ENCODE data around the gene TCEANC2. TPM values are rescaled to one million over a fixed set of nuclear protein-coding genes. Genes with fewer than 3 reads are reported as not detected.

TCEANC2 gene
- total and polyA plus RNA-seq, 4 experiments from 2014 or later: 3.5 to 13.1 (median 9.6) TPM

DNA sequence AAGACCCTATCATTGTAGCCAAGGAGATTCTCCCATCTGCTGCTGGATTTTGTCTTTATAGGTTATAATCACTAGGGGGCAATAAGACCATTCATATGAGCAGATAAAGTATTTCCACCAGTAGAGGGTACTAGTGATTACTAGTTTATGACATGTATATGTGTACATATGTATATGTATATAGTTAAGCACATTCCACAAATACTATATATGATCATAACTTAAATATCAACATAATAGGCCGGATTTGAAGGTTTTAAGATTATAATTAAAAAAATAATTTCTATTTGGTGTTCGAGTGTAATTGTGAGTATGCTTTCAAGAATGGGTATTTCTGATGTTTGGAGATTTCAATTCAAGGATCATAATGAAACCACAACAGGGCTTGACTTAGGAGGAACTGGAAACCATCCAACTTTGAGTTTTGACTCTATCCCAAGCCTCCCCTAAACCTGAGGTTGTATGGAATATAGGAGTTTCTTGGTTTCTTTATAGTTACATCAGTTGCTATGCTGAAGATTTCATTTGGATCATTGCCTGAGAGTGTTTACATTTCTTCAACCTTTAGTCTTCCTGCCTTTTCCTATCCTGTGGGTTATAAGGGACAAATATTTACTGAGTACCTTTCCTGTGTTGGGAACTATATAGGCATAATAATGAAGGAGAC is 16.9 kb downstream of the TCEANC2 start:
- Mint-ChIP-seq H3K27ac (peak overlapping the region in 1 of 7 donors; percentile 2), H3K4me3 (peak overlapping the region in 1 of 8 donors; percentile 0), H3K4me1 (peaks cover 0 to 2% (median 0%) of the 10 kb centered on the region in 4 donors), H3K36me3 (peaks cover 4 to 11% of the 10 kb centered on the region in 2 donors), H3K9me3 (no peaks in the 10 kb centered on the region), H3K27me3 (no peaks in the 10 kb centered on the region)
- H3K4me3 ChIP-seq (ENCODE audit: low read length in 2 of 2): no peak overlapping the region
- H3K36me3 ChIP-seq (ENCODE audit: insufficient read depth, low read length): no peaks in the 10 kb centered on the region
- no peaks in the 10 kb centered on the region for H3K27me3 ChIP-seq (ENCODE audit: insufficient read depth, low read length)
- no peaks in the 10 kb centered on the region for H3K9me3 ChIP-seq (ENCODE audit: control insufficient read depth in 1 of 2, low read length in 2 of 2)
- ChIA-PET CTCF (ENCODE audit: partially characterized antibody) (interaction anchor here (0.8 to 3.3 kb wide), 9 partner anchors 7 to 737 kb away, joined by 3 to 27 read pairs (median 3); partner anchors contain the start of genes SSBP3 and TTC22), POLR2A (ENCODE audit: partially characterized antibody) (interaction anchor here (1.1 to 1.2 kb wide), 2 partner anchors 337 to 419 kb away, joined by 4 to 7 read pairs; no protein-coding TSS in a partner anchor)
- DNase-seq: peak in 4 of 5 donors; percentile 55 to 61 (median 56)
- intact Hi-C loops (cut with micrococcal nuclease): loop anchor here (1.0 to 5.0 kb wide), 7 partner anchors 17 to 740 kb away; partner anchors contain the start of genes TCEANC2, TMEM59, TTC22 and TTC4
- no peaks in the 10 kb centered on the region for H3K4me1 ChIP-seq (ENCODE audit: insufficient read depth, low read length)
- H3K27ac ChIP-seq (ENCODE audit: low read depth, low read length): no peak overlapping the region

DNA sequence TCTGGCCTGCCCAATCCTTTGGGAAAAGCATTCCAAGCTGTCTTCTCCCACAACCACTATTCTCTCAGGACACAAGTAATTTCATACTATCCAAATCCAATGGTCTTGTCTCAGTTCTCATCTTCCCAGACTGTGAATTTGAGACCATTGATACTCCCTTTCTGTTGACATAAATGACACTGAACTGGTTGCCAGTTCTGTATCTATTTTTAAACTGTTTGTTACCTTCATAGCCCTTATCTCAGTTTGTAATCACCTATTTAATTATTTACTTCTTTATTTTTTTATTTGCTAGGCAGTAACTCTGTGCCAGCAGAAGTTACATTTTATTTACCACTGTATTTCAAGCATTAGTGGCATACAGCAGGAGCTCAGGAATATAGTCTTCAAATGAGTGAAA is 24.0 kb downstream of the TCEANC2 start:
- no peaks in the 10 kb centered on the region for H3K4me1 ChIP-seq (ENCODE audit: insufficient read depth, low read length)
- no peaks in the 10 kb centered on the region for H3K9me3 ChIP-seq (ENCODE audit: control insufficient read depth in 1 of 2, low read length in 2 of 2)
- no peak overlapping the region for H3K4me3 Mint-ChIP-seq
- H3K9me3 Mint-ChIP-seq: no peaks in the 10 kb centered on the region
- peaks cover 0 to 2% of the 10 kb centered on the region in 2 donors for H3K36me3 Mint-ChIP-seq
- H3K27ac Mint-ChIP-seq: no peak overlapping the region
- no peak overlapping the region for H3K27ac ChIP-seq (ENCODE audit: low read depth, low read length)
- no peaks in the 10 kb centered on the region for H3K27me3 ChIP-seq (ENCODE audit: insufficient read depth, low read length)
- no peaks in the 10 kb centered on the region for H3K36me3 ChIP-seq (ENCODE audit: insufficient read depth, low read length)
- no peaks in the 10 kb centered on the region for H3K27me3 Mint-ChIP-seq
- peaks cover 2 to 7% (median 4%) of the 10 kb centered on the region in 4 donors for H3K4me1 Mint-ChIP-seq
- no peak overlapping the region for H3K4me3 ChIP-seq (ENCODE audit: low read length in 2 of 2)
- intact Hi-C loops (cut with micrococcal nuclease): no loop called here
- no peak for DNase-seq
- ChIA-PET POLR2A (ENCODE audit: partially characterized antibody) (no interaction called here), CTCF (ENCODE audit: partially characterized antibody) (interaction anchor here (0.8 kb wide), 1 partner anchor 10 kb away, joined by 3 read pairs; no protein-coding TSS in a partner anchor)

DNA sequence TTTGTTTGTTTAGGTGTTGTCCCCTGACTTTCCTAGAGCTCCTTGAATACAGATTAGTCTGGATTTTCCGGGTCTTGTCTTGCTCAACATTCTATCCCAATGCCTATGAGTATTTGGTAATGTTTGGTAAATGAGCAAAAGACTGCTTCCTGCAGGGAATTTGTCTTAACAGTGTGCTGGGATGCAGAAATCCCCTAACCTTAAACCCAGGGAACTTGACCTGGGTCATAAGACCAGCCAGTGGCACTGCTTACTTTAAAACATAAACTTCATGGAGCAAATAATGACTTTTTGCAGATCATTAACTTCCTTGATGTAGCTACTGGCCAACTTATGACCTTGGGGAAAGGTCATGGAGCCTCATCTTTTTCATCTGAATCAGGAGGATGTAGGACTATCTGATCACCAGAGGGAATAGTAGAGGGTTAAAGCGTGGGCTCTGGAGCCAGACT is 27.2 kb downstream of the TCEANC2 start:
- Mint-ChIP-seq H3K27me3 (no peaks in the 10 kb centered on the region), H3K27ac (no peak overlapping the region), H3K36me3 (peaks cover 0 to 2% of the 10 kb centered on the region in 2 donors), H3K4me1 (peaks cover 2 to 7% (median 4%) of the 10 kb centered on the region in 4 donors), H3K4me3 (no peak overlapping the region), H3K9me3 (no peaks in the 10 kb centered on the region)
- no peak overlapping the region for H3K4me3 ChIP-seq (ENCODE audit: low read length in 2 of 2)
- POLR2A ChIA-PET (ENCODE audit: partially characterized antibody): no interaction called here
- H3K4me1 ChIP-seq (ENCODE audit: insufficient read depth, low read length): no peaks in the 10 kb centered on the region
- no peak for DNase-seq
- intact Hi-C loops (cut with micrococcal nuclease): no loop called here
- CTCF ChIA-PET (ENCODE audit: partially characterized antibody): interaction anchor here (0.7 to 2.3 kb wide), 7 partner anchors 9 to 720 kb away, joined by 3 to 7 read pairs (median 3); partner anchors contain the start of gene TTC22
- H3K27ac ChIP-seq (ENCODE audit: low read depth, low read length): no peak overlapping the region
- no peaks in the 10 kb centered on the region for H3K36me3 ChIP-seq (ENCODE audit: insufficient read depth, low read length)
- H3K27me3 ChIP-seq (ENCODE audit: insufficient read depth, low read length): no peaks in the 10 kb centered on the region
- no peaks in the 10 kb centered on the region for H3K9me3 ChIP-seq (ENCODE audit: control insufficient read depth in 1 of 2, low read length in 2 of 2)

DNA sequence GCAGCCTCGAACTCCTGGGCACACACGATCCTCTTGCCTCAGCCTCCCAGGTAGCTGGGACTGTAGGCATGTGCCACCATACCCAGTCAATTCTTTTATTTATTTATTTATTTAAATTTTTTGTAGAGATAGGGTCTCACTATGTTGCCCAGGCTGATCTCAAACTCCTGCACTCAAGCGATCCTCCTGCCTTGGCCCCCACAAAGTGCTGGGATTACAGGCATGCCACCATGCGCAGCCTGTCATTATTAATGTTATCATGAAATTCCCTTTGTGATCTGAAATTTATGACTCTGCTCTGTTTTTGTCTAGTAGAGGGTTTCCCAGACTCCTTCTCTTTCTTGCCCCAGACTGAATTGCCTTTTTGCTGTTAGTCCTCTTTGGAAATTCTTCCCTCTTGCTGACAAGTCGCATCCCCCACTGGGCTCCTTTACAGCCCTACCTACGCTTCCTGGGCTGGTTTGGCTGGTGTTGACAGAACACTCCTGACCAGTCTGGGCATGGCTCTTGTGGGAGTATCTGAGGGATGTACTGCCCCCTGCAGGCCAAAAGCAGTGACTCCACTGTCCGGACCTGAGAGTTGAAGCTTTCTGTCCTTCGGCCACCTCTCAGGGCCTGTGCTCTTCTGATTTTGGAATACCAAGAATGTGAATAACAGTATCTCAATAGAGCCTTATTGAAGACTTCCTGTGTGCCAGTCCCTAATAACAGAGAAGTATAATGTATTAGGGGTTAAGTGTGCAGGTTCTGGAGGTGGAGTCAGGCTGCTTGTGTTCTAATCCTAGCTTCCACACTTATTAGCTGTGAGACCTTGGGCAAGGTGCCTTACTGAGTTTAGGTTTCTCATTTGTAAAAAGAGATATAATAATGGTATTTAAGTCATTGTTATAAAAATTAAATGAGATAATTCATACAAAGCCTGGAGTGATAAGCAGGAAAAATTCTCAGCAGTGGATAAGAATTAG is 28.2 kb downstream of the TCEANC2 start:
- Histone ChIP-seq H3K36me3 (ENCODE audit: insufficient read depth, low read length) (no peaks in the 10 kb centered on the region), H3K4me1 (ENCODE audit: insufficient read depth, low read length) (no peaks in the 10 kb centered on the region), H3K9me3 (ENCODE audit: control insufficient read depth in 1 of 2, low read length in 2 of 2) (no peaks in the 10 kb centered on the region), H3K4me3 (ENCODE audit: low read length in 2 of 2) (no peak overlapping the region), H3K27me3 (ENCODE audit: insufficient read depth, low read length) (no peaks in the 10 kb centered on the region), H3K27ac (ENCODE audit: low read depth, low read length) (no peak overlapping the region)
- H3K27ac Mint-ChIP-seq: peak overlapping the region in 2 of 7 donors; percentile 26 to 77
- H3K4me1 Mint-ChIP-seq: peaks cover 2 to 7% (median 4%) of the 10 kb centered on the region in 4 donors
- peaks cover 4 to 7% of the 10 kb centered on the region in 2 donors for H3K36me3 Mint-ChIP-seq
- POLR2A ChIA-PET (ENCODE audit: partially characterized antibody): no interaction called here
- intact Hi-C loops (cut with micrococcal nuclease): no loop called here
- H3K4me3 Mint-ChIP-seq: no peak overlapping the region
- no peaks in the 10 kb centered on the region for H3K9me3 Mint-ChIP-seq
- peak; percentile 26 to 49 (median 45) for DNase-seq
- no peaks in the 10 kb centered on the region for H3K27me3 Mint-ChIP-seq
- CTCF ChIA-PET (ENCODE audit: partially characterized antibody): interaction anchor here (0.6 to 2.3 kb wide), 11 partner anchors 8 to 719 kb away, joined by 3 to 7 read pairs (median 3); partner anchors contain the start of genes CYB5RL, MRPL37 and TTC22

DNA sequence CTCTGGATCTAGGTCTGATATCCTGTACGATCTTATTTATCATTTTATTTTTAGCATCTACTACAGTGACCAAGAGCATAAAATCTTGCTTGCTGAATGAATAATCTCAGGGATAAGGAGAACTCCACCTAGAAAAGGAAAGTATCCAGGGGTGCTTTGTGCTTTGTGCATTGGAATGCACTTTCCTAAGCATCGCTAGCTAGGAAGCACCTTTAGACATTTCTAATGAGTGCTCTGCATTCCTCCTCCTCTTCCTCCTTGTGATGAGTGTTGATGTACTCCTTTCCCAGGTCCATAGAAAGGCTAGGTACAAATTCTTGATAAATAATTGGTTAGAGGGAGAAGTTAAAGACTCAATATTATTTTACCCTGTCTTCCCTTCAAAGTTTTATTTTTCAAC is 31.4 kb downstream of the TCEANC2 start:
- Mint-ChIP-seq H3K27me3 (no peaks in the 10 kb centered on the region), H3K9me3 (no peaks in the 10 kb centered on the region), H3K36me3 (peaks cover 12 to 13% of the 10 kb centered on the region in 2 donors), H3K4me1 (peaks cover 2 to 5% (median 3%) of the 10 kb centered on the region in 4 donors), H3K27ac (no peak overlapping the region), H3K4me3 (no peak overlapping the region)
- H3K9me3 ChIP-seq (ENCODE audit: control insufficient read depth in 1 of 2, low read length in 2 of 2): no peaks in the 10 kb centered on the region
- ChIA-PET POLR2A (ENCODE audit: partially characterized antibody) (no interaction called here), CTCF (ENCODE audit: partially characterized antibody) (interaction anchor here (1.4 kb wide), 1 partner anchor 13 kb away, joined by 3 read pairs; no protein-coding TSS in a partner anchor)
- intact Hi-C loops (cut with micrococcal nuclease): no loop called here
- H3K36me3 ChIP-seq (ENCODE audit: insufficient read depth, low read length): no peaks in the 10 kb centered on the region
- H3K27me3 ChIP-seq (ENCODE audit: insufficient read depth, low read length): no peaks in the 10 kb centered on the region
- no peaks in the 10 kb centered on the region for H3K4me1 ChIP-seq (ENCODE audit: insufficient read depth, low read length)
- no peak overlapping the region for H3K4me3 ChIP-seq (ENCODE audit: low read length in 2 of 2)
- DNase-seq: no peak
- H3K27ac ChIP-seq (ENCODE audit: low read depth, low read length): no peak overlapping the region

DNA sequence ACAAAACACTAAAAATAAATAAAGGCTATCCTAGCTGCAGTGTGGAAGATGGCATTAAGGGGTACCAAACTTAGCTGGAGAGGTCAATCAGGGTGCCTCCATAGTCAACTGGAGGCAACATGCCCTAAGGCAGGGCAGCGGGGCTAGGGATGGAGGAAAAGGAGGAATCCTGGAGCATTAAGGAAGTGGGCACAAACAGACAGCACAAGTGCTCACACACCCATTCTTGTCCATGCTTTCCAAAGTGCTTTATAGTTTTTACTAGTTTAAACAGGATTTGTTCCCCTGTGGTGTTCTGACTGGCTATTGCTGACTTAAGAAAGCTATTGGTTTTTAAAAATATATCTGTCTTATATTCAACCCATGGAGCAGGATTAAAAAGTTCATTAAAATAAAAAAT is 33.3 kb downstream of the TCEANC2 start:
- POLR2A ChIA-PET (ENCODE audit: partially characterized antibody): no interaction called here
- DNase-seq: no peak
- Mint-ChIP-seq H3K27ac (peak overlapping the region in 1 of 7 donors; percentile 72), H3K9me3 (no peaks in the 10 kb centered on the region), H3K4me3 (no peak overlapping the region), H3K4me1 (peaks cover 0 to 1% (median under 1%) of the 10 kb centered on the region in 4 donors), H3K27me3 (no peaks in the 10 kb centered on the region), H3K36me3 (peaks cover 14 to 16% of the 10 kb centered on the region in 2 donors)
- no peak overlapping the region for H3K27ac ChIP-seq (ENCODE audit: low read depth, low read length)
- H3K27me3 ChIP-seq (ENCODE audit: insufficient read depth, low read length): no peaks in the 10 kb centered on the region
- CTCF ChIA-PET (ENCODE audit: partially characterized antibody): no interaction called here
- H3K9me3 ChIP-seq (ENCODE audit: control insufficient read depth in 1 of 2, low read length in 2 of 2): no peaks in the 10 kb centered on the region
- no peak overlapping the region for H3K4me3 ChIP-seq (ENCODE audit: low read length in 2 of 2)
- H3K36me3 ChIP-seq (ENCODE audit: insufficient read depth, low read length): no peaks in the 10 kb centered on the region
- intact Hi-C loops (cut with micrococcal nuclease): no loop called here
- H3K4me1 ChIP-seq (ENCODE audit: insufficient read depth, low read length): no peaks in the 10 kb centered on the region
